NOMO-1 treated with dmso at 0.1 percent for 144 hours (cell line): ENCODE data around the gene SRRM2.
"Not testable (repeated sequence)": the region's sequence is repeated elsewhere in the genome, so short reads cannot be mapped to it uniquely, and the experiment has no call there.

ENCODE experiments used
- DNase-seq: peaks from one replicate; lab custom pipeline; 2025; ENCODE audit not compliant: unreplicated experiment; lab: John Stamatoyannopoulos, UW

Gene SRRM2

DNA sequence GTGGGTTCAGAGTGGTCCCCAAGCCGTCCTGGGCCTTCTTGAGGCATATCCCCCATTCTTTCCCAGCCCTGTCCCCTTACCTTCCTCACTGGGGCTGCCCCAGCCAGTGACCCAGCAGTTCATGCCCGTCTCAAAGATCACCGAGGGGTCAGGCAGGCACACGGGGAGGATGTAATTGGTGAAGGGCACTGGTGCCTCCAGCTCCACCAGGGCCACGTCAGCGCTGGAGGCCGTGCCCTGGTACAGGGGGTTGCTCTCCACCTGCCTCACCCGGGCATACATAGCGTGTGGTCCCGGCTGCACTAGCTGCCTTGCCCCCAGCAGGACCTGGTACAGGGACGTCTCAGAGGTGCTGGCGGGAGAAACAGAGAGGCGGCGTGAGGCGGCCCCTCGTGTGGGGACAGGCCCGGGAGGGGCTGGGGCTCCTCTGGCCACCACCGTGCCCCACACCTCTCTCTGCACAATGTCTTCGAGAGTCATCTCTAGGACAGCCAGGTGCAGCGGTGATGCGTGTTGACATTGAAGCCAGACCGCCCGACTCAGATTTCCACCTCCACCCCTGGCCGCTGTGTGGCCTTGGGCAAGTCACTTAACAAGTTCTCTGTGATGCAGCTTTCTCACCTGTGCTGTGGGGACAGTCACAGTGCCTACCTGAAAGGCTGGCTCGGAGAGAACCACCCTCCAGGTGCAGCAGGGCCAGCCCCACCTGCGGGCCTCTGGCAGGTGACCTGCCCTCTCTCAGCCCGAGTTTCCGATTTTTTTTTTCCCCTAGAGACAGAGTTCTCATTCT, 38.3 kb upstream of the SRRM2 start:
- no peak for DNase-seq

DNA sequence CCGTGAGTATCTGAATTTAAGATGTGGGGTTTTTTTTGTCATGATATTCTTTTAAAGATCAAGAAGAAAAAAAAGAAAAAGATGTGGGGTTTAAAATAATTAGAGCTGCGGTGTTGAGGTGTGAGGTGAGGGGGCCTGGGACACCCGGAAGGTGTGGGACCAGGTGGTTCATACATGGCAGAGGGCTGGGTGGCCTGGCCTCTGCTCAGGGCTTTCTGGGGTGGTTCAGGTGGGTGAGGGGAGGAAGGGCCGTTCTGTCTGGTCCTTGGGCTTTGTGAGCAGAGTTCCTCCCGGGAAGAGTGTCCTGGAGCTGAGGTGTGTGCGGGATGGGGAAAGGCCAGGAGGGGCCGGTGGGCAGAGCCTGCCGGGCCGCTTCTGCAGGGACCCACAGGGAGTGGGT, 37.4 kb upstream of the SRRM2 start:
- DNase-seq, result no peak

DNA sequence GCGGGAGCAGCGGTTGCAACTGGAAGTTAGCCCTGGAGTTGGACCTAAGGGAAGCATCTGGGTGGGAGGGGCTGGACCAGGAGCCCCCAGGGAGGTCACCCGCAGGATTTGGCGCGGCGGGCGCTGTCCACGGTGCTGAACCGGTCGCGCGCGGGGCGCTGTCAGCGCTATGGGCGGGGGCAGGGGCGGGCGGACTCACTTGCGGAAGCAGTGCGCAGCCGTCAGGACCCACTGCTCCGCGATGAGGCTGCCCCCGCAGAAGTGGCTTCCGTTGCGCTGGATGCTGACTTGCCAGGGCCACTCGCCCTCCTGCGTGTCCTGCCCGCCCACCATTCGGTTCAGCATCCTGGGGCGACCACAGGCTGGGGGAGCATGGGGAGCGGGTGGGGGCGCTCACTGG, 36.9 kb upstream of the SRRM2 start:
- peak; percentile 43 for DNase-seq

DNA sequence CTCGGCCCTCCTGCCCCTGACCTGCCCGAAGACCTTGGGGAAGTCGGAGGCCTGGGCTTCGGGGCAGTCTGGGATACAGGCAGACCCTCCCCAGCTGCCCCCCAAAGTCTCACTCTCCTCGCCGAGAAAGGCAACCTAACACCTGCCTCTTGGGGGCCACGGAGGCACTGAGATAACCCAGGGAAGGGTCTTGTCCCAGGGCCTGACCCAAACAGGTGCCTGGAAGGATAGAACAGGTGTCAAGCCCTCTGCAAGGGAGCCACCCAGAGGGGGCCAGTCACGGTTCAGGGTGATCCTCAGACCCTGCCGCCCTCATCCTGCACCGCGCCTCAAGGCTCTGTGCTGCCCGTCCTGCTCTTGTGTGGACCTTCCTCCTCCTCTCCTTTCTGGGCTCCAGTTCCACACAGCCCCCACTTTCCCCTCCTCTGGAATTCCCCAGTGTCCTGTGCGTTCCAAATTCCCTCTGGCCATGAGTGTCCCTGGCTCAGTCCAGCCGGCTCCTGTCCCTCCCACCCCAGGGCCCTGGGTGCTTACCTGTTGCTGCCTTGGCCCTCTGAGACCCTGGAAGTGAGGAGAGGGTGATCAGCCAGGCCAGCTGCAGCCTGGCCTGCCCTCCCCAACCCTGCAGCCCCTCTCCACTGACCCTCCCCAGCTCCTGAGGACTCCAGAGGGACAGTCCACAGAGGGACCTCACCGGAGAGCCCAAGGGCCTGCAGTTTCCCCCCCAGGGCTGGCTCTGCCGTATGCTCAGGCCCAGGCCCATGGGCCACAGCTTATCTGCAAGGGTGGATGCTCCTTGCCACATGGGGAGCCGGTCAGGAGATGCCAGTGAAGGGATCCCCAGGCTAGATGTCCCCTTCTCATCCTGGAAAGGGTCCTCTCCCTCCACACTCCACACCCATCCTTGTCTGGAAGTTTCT, 36.2 kb upstream of the SRRM2 start:
- no peak for DNase-seq

DNA sequence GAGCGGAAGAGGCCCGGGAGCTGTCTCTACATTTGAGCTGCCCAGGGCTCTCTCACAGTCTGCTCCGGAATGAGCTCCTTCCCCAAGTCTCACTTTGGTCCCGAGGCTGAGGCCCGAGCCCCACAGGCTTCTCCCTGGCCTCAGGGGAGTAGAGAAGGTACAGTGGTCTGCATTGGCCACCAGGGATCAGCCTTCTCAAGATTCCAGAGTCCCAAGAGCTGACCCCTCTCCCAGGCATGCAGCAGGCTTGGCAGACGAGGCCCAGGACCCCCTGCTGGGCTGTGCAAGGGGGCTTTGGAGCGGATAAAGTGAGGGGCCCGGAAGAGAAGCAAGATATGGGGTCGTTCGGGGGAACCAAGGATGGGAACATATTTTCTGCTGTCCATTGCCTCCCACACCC, 35.5 kb upstream of the SRRM2 start:
- no peak for DNase-seq

DNA sequence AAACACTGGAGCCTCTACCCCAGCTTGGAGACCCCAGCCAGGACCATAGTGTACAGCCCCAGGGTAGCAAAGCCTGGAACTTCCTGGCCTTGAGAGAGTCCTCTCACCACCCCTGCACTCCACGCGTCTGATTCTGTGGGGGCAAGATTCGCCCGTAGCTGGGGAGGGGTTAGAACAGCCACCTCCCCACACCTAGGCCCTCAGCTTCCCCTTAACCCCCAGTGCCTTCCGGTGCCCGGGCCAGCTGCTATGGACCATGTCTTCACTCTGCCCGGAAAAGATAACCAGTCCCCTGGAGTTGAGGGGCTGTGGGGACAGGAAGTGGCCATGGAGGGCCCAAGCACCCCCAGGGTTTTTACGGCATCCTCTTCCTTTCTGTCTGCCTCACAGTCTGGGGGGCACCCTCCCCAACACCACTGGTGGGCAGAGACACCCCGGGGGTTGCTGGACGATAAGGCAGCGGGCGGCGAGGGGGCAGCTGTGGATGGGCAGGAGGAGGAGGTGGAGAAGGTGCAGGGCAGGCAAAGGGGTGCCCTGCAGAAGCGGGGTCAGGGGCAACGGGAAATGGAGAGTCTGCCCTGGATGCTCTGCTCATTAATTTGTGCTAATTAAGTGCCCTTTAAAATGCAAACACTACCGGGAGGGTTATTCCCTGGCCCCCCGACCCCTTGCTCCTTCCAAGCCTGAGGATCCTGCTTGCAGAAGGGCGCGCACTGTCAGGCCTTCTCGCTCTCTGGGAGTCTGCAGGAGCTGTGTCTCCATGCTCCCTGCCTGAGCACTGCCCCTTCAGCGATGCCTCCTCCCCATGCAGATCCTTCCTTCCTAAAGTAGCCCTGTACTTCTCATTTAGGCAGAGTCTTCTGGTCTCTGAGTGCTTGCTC, 34.8 kb upstream of the SRRM2 start:
- DNase-seq, result no peak

DNA sequence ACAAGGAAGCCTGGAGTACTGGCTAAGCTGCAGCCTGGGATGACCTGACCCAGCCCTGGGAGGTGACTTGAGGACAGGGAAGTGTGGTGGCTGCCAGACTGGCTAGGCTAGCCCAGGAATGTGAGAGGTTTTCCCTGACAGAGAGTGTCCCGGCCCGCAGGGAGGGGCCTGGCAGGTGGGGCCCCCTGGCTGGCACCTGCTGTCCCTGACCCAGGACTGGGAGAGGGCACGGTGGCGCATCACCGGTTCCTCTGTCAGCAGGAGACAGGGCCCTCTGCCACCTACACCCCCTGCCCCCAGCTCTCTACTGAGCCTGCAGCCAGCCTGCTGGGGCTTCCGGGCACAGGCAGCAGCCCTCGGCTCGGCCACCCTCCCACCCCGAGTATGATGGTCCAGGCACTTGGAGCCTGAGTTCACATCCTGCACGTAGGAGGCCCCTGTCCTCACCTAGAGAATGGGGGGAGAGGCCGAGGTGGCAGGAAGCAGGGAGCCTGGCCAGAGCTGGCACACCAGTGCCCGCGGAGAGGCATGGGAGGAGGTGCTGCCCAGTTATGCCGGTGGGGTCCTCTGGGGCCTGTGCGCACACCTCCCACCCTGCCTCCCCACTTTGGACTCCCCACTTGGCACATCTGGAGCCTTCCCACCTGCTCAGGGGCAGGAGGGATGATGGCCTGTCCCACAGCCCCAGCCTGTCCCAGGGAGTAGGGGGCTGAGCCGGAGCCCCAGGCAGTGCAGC, 32.9 kb upstream of the SRRM2 start:
- no peak for DNase-seq

DNA sequence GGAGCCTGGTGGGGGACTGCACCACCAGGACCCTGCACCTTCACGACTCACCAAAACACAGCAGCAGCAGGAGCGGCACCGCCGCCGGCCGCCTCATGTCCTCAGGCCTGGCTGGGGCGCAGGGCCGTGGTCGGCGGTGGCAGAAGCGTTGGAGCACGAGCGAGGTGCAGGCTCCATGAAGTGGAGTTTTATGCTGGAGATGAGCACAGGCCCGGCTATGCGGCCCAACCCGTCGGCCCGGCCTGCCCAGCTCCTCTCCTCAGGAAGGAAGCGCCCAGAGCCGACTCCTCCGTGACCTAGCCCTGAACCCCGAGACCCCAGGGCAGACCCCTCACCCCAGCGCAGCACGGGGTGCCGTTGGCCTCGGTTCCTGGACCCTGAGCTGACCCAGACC, 32.4 kb upstream of the SRRM2 start, which contains the start of gene PRSS27:
TSS of gene PRSS27 (minus strand) at position 161 of the 394 bp plus-strand sequence. CDS start at position 97, 64 bp downstream.
- DNase-seq, result no peak

DNA sequence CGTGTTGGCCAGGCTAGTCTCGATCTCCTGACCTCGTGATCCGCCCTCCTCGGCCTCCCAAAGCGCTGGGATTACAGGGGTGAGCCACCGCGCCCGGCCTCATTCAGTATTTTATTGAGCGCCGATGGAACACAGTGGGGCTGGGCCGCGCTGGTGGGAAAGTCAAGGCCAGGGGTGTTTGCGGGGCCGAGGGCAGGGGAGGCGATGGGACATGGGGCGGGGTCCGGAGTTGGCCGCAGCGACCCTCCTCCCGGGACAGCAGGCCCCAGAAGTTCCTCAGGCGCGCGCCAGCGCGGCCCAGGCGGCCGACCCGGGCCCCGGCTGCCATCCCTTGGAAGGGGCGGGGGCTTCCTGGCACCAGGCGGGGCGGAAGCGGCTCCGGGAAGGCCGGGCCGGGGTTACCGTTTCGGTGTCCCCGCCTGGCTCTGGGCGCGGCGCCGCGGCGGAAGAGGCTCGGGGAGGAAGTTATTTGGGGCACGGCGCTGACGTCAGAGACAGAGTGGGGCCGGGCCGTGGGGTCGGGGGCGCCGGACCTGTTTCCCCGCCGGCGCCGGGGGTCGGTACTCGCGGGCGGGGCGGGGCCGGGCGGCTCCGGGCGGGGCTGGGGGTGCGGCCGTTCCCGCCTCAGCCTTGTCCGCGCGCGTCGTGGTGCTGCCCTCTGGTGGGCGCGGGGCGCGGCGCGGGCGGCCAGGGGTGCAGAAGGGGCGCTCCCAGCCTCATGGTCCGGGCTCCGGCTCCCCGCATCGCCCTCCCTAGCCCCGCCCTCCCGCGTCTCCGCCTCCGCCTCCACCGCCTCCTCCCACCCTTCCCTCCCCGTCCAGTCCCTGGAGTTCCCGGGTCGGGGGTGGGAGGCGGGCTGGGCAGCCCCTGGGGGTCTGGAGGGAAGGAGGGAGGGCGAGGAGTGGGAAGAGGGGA, 31.5 kb upstream of the SRRM2 start:
- peak; percentile 76 for DNase-seq

DNA sequence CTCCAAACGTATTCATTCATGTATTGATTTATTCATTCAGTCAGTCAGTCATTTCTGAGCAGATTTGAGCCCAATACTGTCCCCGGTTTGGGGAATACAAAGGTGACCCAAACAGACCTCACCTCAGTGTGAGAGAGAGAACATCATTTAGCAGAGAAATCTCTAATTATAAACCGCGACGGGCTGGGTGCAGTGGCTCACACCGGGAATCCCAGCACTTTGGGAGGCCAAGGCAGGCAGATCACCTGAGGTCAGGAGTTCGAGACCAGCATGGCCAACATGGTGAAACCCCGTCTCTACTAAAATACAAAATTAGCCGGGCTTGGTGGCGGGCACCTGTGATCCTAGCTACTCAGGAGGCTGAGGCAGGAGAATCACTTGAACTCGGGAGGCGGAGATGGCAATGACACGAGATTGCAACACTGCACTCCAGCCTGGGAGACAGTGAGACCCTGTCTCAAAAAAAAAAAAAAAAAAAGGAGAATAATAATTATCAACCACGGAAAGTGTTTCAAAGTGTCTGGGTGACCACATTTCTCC, 30.7 kb upstream of the SRRM2 start:
- not testable (repeated sequence) for DNase-seq

DNA sequence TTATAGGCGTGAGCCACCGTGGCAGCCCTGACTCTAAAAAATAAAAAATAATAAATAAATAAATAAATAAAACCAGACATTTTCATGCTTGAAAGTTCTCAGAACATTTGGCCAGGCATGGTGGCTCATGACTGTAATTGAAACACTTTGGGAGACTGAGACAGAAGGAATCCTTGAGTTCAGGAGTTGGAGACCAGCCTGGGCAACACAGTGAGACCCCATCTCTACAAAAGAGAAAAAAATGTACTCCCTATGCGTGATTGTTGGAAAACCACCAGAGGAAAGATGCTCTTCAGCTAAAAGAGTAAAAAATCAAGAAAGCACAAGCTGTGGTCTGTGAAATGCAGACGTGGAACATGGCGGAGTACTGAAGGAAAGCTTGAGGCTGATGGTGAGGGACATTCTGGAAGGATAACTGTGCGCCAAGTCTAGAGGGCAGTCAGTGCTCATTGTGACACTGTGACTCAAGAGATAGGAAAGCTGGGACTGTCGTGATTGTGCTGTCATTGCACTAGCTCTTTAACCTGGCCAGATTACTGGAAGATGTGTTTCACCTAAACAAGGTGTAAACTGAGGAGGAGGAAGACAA, 28.3 kb upstream of the SRRM2 start:
- no peak for DNase-seq

DNA sequence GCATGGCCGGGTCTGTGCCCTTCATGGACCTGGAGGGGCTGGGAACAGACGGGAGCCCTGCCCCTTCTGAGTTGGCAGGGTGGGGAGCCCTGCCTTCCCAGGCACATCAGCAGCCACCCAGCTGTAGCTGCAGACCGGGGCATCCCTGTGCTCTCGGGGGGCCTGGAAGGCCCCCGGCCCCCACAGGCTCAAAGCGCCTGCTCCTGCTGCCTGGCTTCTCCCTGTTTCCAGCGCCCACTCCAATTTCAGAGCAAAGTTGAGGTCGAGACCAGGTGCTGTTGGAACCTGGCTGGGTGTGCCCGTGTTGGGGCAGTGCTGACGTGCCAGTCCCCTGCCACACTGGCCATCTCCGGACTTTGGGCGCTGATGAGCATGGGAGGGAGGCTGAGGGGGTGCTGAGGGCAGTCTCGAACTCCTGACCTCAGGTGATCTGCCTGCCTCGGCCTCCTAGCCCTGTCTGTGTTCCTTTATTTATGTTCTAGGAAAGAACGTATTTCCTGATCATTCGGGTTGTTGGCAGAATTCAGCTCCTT, 27.6 kb upstream of the SRRM2 start:
- no peak for DNase-seq

DNA sequence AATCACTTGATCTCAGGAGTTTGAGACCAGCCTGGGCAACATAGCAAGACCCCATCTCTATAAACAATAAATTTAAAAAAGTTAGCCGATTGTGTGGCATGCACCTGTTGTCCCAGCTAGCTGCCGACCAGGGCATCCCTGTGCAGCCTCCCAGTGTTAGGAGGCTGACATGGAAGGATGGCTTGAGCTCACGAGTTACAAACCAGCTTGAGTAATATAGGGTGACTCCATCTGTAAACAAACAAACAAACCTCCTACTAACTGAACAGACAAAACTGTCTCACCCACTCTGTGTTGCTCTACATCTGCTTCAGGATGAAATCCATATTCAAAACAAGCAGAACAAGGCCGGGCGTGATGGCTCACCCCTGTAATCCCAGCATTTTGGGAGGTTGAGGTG, 25.5 kb upstream of the SRRM2 start:
- DNase-seq, result no peak

DNA sequence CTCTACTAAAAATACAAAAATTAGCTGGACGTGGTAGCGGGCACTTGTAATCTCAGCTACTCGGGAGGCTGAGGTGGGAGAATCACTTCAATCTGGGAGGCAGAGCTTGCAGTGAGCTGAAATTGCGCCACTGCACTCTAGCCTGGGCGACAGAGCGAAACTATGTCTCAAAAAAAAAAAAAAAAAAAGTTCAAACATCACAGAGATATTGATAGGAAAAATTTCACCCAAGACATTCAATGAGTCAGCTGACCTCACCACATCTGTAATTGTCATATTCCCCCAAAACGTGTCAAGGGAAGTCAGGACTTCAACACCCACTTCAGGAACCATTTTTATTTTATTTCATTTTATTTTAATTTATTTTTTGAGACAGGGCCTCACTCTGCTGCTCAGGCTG, 24.4 kb upstream of the SRRM2 start:
- no peak for DNase-seq

DNA sequence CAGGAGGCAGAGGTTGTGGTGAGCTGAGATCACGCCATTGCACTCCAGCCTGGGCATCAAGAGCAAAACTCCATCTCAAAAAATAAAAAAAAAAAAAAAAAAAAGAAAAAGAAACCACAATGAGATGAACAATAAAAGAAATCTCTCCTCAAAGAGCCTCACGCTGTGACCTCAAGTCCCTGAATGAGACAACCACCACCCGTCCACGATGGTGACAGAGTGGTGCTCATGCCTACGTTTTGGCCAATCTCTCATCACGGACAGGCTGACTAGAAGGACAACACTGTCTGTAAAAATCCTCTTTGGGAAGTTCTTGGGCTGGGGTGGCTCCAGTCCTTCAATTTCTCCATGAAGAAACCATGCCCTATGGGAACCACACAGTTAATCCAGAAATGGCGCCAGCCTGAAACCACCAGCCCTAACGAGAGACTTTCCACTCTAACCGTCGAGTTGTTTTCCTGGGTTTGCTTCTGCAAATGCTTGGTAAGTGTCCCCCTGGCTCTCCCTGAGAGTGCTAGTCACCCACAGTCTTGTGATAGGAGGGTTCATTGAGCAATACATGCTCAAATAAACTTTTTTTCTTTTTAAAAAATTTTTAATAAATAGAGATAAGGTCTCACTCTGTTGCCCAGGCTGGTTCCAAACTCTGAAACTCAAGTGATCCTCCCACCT, 17.5 kb upstream of the SRRM2 start:
- no peak for DNase-seq

DNA sequence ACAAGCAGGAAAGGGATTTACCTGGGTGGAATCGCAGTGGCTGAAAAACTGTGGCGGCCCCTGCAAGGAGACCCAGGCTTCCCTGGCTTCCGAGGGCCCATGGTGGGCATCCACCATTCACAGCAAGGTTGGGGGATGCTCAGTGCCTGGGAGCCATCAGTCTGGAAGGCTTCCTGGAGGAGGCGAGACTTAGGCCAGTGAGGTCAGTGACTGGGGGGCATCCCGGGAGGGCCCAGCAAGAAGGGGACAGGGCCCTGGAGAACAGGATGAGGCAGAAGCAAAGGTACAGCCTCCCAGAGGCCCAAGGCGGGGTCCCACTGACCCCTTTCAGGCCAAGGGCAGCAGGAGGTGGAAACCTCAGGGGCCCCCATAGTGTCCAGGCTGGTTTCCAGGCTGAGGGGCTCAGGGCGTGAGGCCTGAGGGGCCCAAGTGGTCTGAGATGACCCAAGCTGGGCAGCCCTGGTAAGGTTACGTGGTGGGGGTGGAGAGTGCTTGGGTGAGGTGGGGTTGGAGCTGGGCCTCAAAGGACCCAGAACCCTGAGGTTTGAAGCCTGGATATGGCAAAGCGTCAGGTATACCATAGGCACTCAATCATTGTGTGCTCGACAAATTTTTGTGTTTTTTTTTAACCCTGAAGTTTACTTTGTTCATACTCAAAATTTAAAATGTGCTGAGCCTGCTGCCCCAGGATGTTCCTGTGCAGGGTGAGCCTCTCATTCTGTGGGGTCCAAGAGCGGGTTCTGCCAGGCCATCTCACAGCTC, 15.8 kb upstream of the SRRM2 start:
- DNase-seq, result no peak

DNA sequence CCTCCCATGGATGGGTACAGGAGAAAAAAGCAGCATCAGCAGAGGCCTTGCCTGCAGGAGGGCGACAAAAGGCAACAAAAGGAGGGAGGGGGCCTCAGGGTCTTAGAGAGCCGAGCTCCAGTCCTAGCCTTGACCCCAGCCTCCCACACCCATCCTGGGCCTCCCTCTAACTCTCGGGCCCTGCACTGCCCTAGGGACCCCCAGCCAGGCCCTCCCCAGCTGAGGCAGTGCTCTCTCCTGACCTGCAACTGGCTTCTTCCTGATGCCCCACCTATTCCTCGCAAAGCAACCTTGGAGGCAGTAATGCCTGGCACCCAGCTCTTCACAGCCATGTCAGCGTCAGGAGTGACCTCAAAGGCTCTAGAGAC, 15.2 kb upstream of the SRRM2 start:
- DNase-seq, result no peak
